ENCODE results near the gene SHROOM4. TPM values are rescaled to one million over a fixed set of nuclear protein-coding genes. Genes with fewer than 3 reads are reported as not detected.

Gene SHROOM4
- total RNA-seq, 1 donor from 2014 or later, result 0.75 TPM

- DNase-seq (ENCODE audit: low spot score) (peak; percentile 43), ATAC-seq (peak; percentile 67)
These were observed 105.9 kb downstream of the SHROOM4 start for GRCh38 chrX:50707955-50708699.

GRCh38 chrX:50707405-50707804 lies 106.6 kb downstream of the SHROOM4 start:
- ATAC-seq, result no peak
- DNase-seq (ENCODE audit: low spot score), result no peak

- DNase-seq (ENCODE audit: low spot score), result no peak
- ATAC-seq, result no peak
These were observed 109.0 kb downstream of the SHROOM4 start for GRCh38 chrX:50705042-50705441.

- no peak for DNase-seq (ENCODE audit: low spot score)
- ATAC-seq, result no peak
These were observed 109.6 kb downstream of the SHROOM4 start for GRCh38 chrX:50704360-50704759.

GRCh38 chrX:50700921-50701320 lies 113.1 kb downstream of the SHROOM4 start:
- ATAC-seq (no peak), DNase-seq (ENCODE audit: low spot score) (no peak)

- no peak for DNase-seq (ENCODE audit: low spot score)
These were observed 115.0 kb downstream of the SHROOM4 start for GRCh38 chrX:50698944-50699343.

GRCh38 chrX:50697691-50698090 lies 116.3 kb downstream of the SHROOM4 start:
- DNase-seq (ENCODE audit: low spot score) (no peak), ATAC-seq (no peak)

More at GRCh38 chrX:50698944-50699343, 115.0 kb downstream of the SHROOM4 start:
- no peak for ATAC-seq

GRCh38 chrX:50691820-50692219 lies 122.2 kb downstream of the SHROOM4 start:
- ATAC-seq (peak; percentile 86), DNase-seq (ENCODE audit: low spot score) (no peak)

GRCh38 chrX:50684871-50685270 lies 129.1 kb downstream of the SHROOM4 start:
- ATAC-seq (no peak), DNase-seq (ENCODE audit: low spot score) (no peak)

GRCh38 chrX:50680990-50681389 lies 133.0 kb downstream of the SHROOM4 start:
- ATAC-seq (no peak), DNase-seq (ENCODE audit: low spot score) (no peak)

GRCh38 chrX:50677789-50678188 lies 136.2 kb downstream of the SHROOM4 start:
- no peak for ATAC-seq
- no peak for DNase-seq (ENCODE audit: low spot score)

- no peak for ATAC-seq
- DNase-seq (ENCODE audit: low spot score), result no peak
These were observed 142.3 kb downstream of the SHROOM4 start for GRCh38 chrX:50671661-50672060.

- ATAC-seq (no peak), DNase-seq (ENCODE audit: low spot score) (no peak)
These were observed 145.1 kb downstream of the SHROOM4 start for GRCh38 chrX:50668860-50669259.

GRCh38 chrX:50648156-50648555 lies 165.8 kb downstream of the SHROOM4 start:
- no peak for ATAC-seq
- no peak for DNase-seq (ENCODE audit: low spot score)

- DNase-seq (ENCODE audit: low spot score) (no peak), ATAC-seq (no peak)
These were observed 169.5 kb downstream of the SHROOM4 start for GRCh38 chrX:50644496-50644895.

- ATAC-seq, result no peak
These were observed 170.4 kb downstream of the SHROOM4 start for GRCh38 chrX:50643525-50644137.

GRCh38 chrX:50638123-50638522 lies 175.9 kb downstream of the SHROOM4 start:
- no peak for ATAC-seq
- DNase-seq (ENCODE audit: low spot score), result peak; percentile 44

More at GRCh38 chrX:50643525-50644137, 170.4 kb downstream of the SHROOM4 start:
- DNase-seq (ENCODE audit: low spot score), result no peak

- DNase-seq (ENCODE audit: low spot score) (no peak), ATAC-seq (no peak)
These were observed 178.1 kb downstream of the SHROOM4 start for GRCh38 chrX:50635817-50636365.

- ATAC-seq (no peak), DNase-seq (ENCODE audit: low spot score) (no peak)
These were observed 178.8 kb downstream of the SHROOM4 start for GRCh38 chrX:50635162-50635561.

- DNase-seq (ENCODE audit: low spot score) (no peak), ATAC-seq (no peak)
These were observed 184.2 kb downstream of the SHROOM4 start for GRCh38 chrX:50629774-50630173.

- no peak for DNase-seq (ENCODE audit: low spot score)
- ATAC-seq, result no peak
These were observed 186.3 kb downstream of the SHROOM4 start for GRCh38 chrX:50627696-50628095.

- DNase-seq (ENCODE audit: low spot score) (no peak), ATAC-seq (no peak)
These were observed 187.6 kb downstream of the SHROOM4 start for GRCh38 chrX:50626432-50626831.

Data from left lobe of liver (tissue), 2 donors.